Stimulated activated CD8-positive, alpha-beta memory T cell treated with anti-CD3 and anti-CD28 coated beads, Interleukin-15, amount 100 ng/mL, for 48 hours (primary cell): ENCODE results near the gene CILP.
"Not testable (repeated sequence)": the region's sequence is repeated elsewhere in the genome, so short reads cannot be mapped to it uniquely, and the experiment has no call there.

Experiments used
- DNase-seq, 2 donors: peaks; one replicate each; pipeline ENCODE4 v3.0.0-alpha.2; 2020; ENCODE audit warnings: low read depth in 2 of 2

Gene CILP

GRCh38 chr15:65196637-65197336, 14.5 kb downstream of the CILP start:
- DNase-seq: no peak

GRCh38 chr15:65195548-65195923, 15.7 kb downstream of the CILP start:
- DNase-seq: no peak

- DNase-seq: no peak
Observed at GRCh38 chr15:65194826-65195547, 16.3 kb downstream of the CILP start.

GRCh38 chr15:65192016-65192415, 19.3 kb downstream of the CILP start:
- DNase-seq: no peak

- DNase-seq: no peak
Observed at GRCh38 chr15:65189102-65189740, 22.1 kb downstream of the CILP start.

- not testable (repeated sequence) for DNase-seq
Observed at GRCh38 chr15:65188472-65188871, 22.8 kb downstream of the CILP start.

GRCh38 chr15:65184868-65185717, 26.2 kb downstream of the CILP start, which contains the start of gene CLPX:
TSS of gene CLPX (minus strand) at chr15:65185342. CDS start at chr15:65185153, 189 bp downstream.
- peak; percentile 84 to 87 for DNase-seq

- peak in 1 of 2 donors; percentile 19 for DNase-seq
Observed at GRCh38 chr15:65184305-65184867, 26.9 kb downstream of the CILP start.

GRCh38 chr15:65183865-65184159, 27.5 kb downstream of the CILP start:
- no peak for DNase-seq

GRCh38 chr15:65182538-65182937, 28.7 kb downstream of the CILP start:
- DNase-seq: no peak

- DNase-seq: not testable (repeated sequence)
Observed at GRCh38 chr15:65181582-65182353, 29.5 kb downstream of the CILP start.

GRCh38 chr15:65180167-65180566, 31.1 kb downstream of the CILP start:
- DNase-seq: no peak

GRCh38 chr15:65177901-65178300, 33.4 kb downstream of the CILP start:
- DNase-seq: no peak

GRCh38 chr15:65176056-65176455, 35.2 kb downstream of the CILP start:
- DNase-seq: no peak

- DNase-seq: no peak
Observed at GRCh38 chr15:65175511-65175910, 35.8 kb downstream of the CILP start.

- DNase-seq: no peak
Observed at GRCh38 chr15:65174509-65174908, 36.8 kb downstream of the CILP start.

- DNase-seq: no peak
Observed at GRCh38 chr15:65172531-65172930, 38.7 kb downstream of the CILP start.

GRCh38 chr15:65171428-65171827, 39.8 kb downstream of the CILP start:
- no peak for DNase-seq

GRCh38 chr15:65165875-65166274, 45.4 kb downstream of the CILP start:
- DNase-seq: no peak

GRCh38 chr15:65164139-65164538, 47.1 kb downstream of the CILP start:
- no peak for DNase-seq

- DNase-seq: no peak
Observed at GRCh38 chr15:65163041-65163440, 48.2 kb downstream of the CILP start.
